ENCODE results near the gene PTPRN.
"Not testable (repeated sequence)": the region's sequence is repeated elsewhere in the genome, so short reads cannot be mapped to it uniquely, and the experiment has no call there.

Gene PTPRN

GRCh38 chr2:219287580-219288265, 21.5 kb downstream of the PTPRN start:
- DNase-seq (ENCODE audit: low read depth), result no peak

GRCh38 chr2:219287116-219287440, 22.1 kb downstream of the PTPRN start:
- DNase-seq (ENCODE audit: low read depth), result not testable (repeated sequence)

- DNase-seq (ENCODE audit: low read depth), result peak; percentile 17
These were observed 22.6 kb downstream of the PTPRN start for GRCh38 chr2:219286436-219287115.

GRCh38 chr2:219285894-219286425, 23.2 kb downstream of the PTPRN start:
- peak; percentile 72 for DNase-seq (ENCODE audit: low read depth)

GRCh38 chr2:219285373-219285735, 23.8 kb downstream of the PTPRN start:
- DNase-seq (ENCODE audit: low read depth), result no peak

- no peak for DNase-seq (ENCODE audit: low read depth)
These were observed 24.5 kb downstream of the PTPRN start for GRCh38 chr2:219284501-219285372.

- DNase-seq (ENCODE audit: low read depth), result no peak
These were observed 26.1 kb downstream of the PTPRN start for GRCh38 chr2:219282943-219283581.

GRCh38 chr2:219282375-219282774, 26.8 kb downstream of the PTPRN start:
- no peak for DNase-seq (ENCODE audit: low read depth)

- DNase-seq (ENCODE audit: low read depth), result no peak
These were observed 27.6 kb downstream of the PTPRN start for GRCh38 chr2:219281588-219281987.

GRCh38 chr2:219280651-219281050, 28.6 kb downstream of the PTPRN start:
- DNase-seq (ENCODE audit: low read depth), result no peak

- DNase-seq (ENCODE audit: low read depth), result no peak
These were observed 29.2 kb downstream of the PTPRN start for GRCh38 chr2:219279916-219280516.

- DNase-seq (ENCODE audit: low read depth), result peak; percentile 97
These were observed 29.9 kb downstream of the PTPRN start, which contains the start of gene DNAJB2 for GRCh38 chr2:219279151-219279915. TSS of gene DNAJB2 (plus strand) at chr2:219279366. CDS start at chr2:219279834, 468 bp downstream.

GRCh38 chr2:219278655-219279150, 30.5 kb downstream of the PTPRN start:
- DNase-seq (ENCODE audit: low read depth), result no peak

GRCh38 chr2:219277703-219278654, 31.2 kb downstream of the PTPRN start:
- peak; percentile 51 for DNase-seq (ENCODE audit: low read depth)

- peak; percentile 14 for DNase-seq (ENCODE audit: low read depth)
These were observed 34.8 kb downstream of the PTPRN start for GRCh38 chr2:219274361-219274921.

- DNase-seq (ENCODE audit: low read depth), result no peak
These were observed 35.3 kb downstream of the PTPRN start for GRCh38 chr2:219273937-219274336.

- no peak for DNase-seq (ENCODE audit: low read depth)
These were observed 36.2 kb downstream of the PTPRN start for GRCh38 chr2:219272995-219273394.

- DNase-seq (ENCODE audit: low read depth), result no peak
These were observed 36.8 kb downstream of the PTPRN start for GRCh38 chr2:219272356-219272755.

- no peak for DNase-seq (ENCODE audit: low read depth)
These were observed 38.2 kb downstream of the PTPRN start for GRCh38 chr2:219271021-219271420.

All from fibroblast of the conjunctiva (primary cell).